AG04450 (cell line): Measurements from ENCODE around the gene DCAF5. TPM values are rescaled to one million over a fixed set of nuclear protein-coding genes. Genes with fewer than 3 reads are reported as not detected.
A peak's percentile ranks its signal among the peaks of the same experiment; 100 is the strongest.
"Not testable (repeated sequence)": the region's sequence is repeated elsewhere in the genome, so short reads cannot be mapped to it uniquely, and the experiment has no call there.

Source experiments
- CTCF ChIA-PET: fragments of 300-600, 350-600 bp; formaldehyde crosslinking; extraction: SDS; loops from one replicate; lab custom pipeline; 2022; ENCODE audit warnings: antibody characterized with exemption, inconsistent platforms; lab: Charles Lee
- POLR2A ChIA-PET: fragments of 350-600 bp; formaldehyde crosslinking; extraction: SDS; loops from one replicate; lab custom pipeline; 2021; ENCODE audit warnings: antibody characterized with exemption, inconsistent platforms; lab: Yijun Ruan, JAX
- DNase-seq: peaks from one replicate; pipeline ENCODE4 v3.0.0-alpha.2; 2011; ENCODE audit warnings: low read depth, low spot score
- H3K27ac ChIP-seq: one replicate; pipeline ENCODE4 v1.5.1; 2012; ENCODE audit warnings: low read depth, low read length, control low read depth
- H3K27me3 ChIP-seq: one replicate; pipeline ENCODE4 v1.6.0; 2012; ENCODE audit warnings: low read length; ENCODE audit not compliant: control insufficient read depth, insufficient read depth
- H3K4me3 ChIP-seq: 2 replicates; pipeline ENCODE4 v1.5.1; 2011; ENCODE audit warnings: mild to moderate bottlenecking, low read depth, low read length, control low read depth
- H3K9me3 ChIP-seq: 2 replicates; pipeline ENCODE4 v1.5.1; 2012; ENCODE audit warnings: low read length; ENCODE audit not compliant: control insufficient read depth, insufficient read depth
- CTCF ChIP-seq: IDR thresholded peaks from 2 replicates; pipeline ENCODE4 v1.5.1; 2011; ENCODE audit warnings: low read depth, low read length, control low read depth, inconsistent platforms
- polyA plus RNA-seq: library from polyadenylated mRNA; depleted of rRNA; stranded (reverse); fragments of >200 nt; gene quantifications from 2 replicates; pipeline ENCODE4 v1.2.3, GENCODE V29; 2011

DCAF5 gene
- polyA plus RNA-seq, 1 experiment: 32.4 TPM

- peak overlapping the region; percentile 53 for H3K27ac ChIP-seq
- POLR2A ChIA-PET: no interaction called here
- no peaks in the 10 kb centered on the region for H3K27me3 ChIP-seq
- TF ChIP-seq CTCF: no peak
- no peak overlapping the region for H3K4me3 ChIP-seq
- H3K9me3 ChIP-seq: no peaks in the 10 kb centered on the region
- CTCF ChIA-PET: interaction anchor here (0.5 to 1.4 kb wide), 2 partner anchors 97 to 129 kb away, joined by 3 read pairs; no protein-coding TSS in a partner anchor
- peak; percentile 53 for DNase-seq
Measured at GRCh38 chr14:69077841-69078240, 75.1 kb downstream of the DCAF5 start.

- H3K4me3 ChIP-seq, H3K27me3 ChIP-seq, POLR2A ChIA-PET, H3K9me3 ChIP-seq, DNase-seq: not testable (repeated sequence)
- CTCF ChIA-PET: interaction anchor here (0.5 to 1.4 kb wide), 3 partner anchors 18 to 128 kb away, joined by 3 read pairs; no protein-coding TSS in a partner anchor
- peak overlapping the region; percentile 58 for H3K27ac ChIP-seq
Measured at GRCh38 chr14:69077185-69077584, 75.7 kb downstream of the DCAF5 start.

GRCh38 chr14:69076341-69076740 is 76.6 kb downstream of the DCAF5 start:
- no peak overlapping the region for H3K4me3 ChIP-seq
- H3K27ac ChIP-seq: no peak overlapping the region
- TF ChIP-seq CTCF: no peak
- no peaks in the 10 kb centered on the region for H3K27me3 ChIP-seq
- no peak for DNase-seq
- CTCF ChIA-PET: interaction anchor here (0.8 to 1.4 kb wide), 2 partner anchors 17 to 96 kb away, joined by 3 read pairs; no protein-coding TSS in a partner anchor
- H3K9me3 ChIP-seq: no peaks in the 10 kb centered on the region
- POLR2A ChIA-PET: no interaction called here

GRCh38 chr14:69073915-69074314 is 79.0 kb downstream of the DCAF5 start:
- no peak overlapping the region for H3K27ac ChIP-seq
- CTCF ChIA-PET: interaction anchor here (1.0 to 1.3 kb wide), 2 partner anchors 16 to 28 kb away, joined by 3 to 5 read pairs; no protein-coding TSS in a partner anchor
- no peak for TF ChIP-seq CTCF
- POLR2A ChIA-PET: no interaction called here
- no peaks in the 10 kb centered on the region for H3K27me3 ChIP-seq
- no peak overlapping the region for H3K4me3 ChIP-seq
- DNase-seq: no peak
- H3K9me3 ChIP-seq: no peaks in the 10 kb centered on the region

GRCh38 chr14:69073429-69073828 is 79.5 kb downstream of the DCAF5 start:
- ChIA-PET CTCF (interaction anchor here (1.0 to 1.3 kb wide), 2 partner anchors 17 to 28 kb away, joined by 3 to 5 read pairs; no protein-coding TSS in a partner anchor), POLR2A (no interaction called here)
- Histone ChIP-seq H3K27ac (no peak overlapping the region), H3K9me3 (no peaks in the 10 kb centered on the region), H3K27me3 (no peaks in the 10 kb centered on the region), H3K4me3 (no peak overlapping the region)
- DNase-seq: no peak
- no peak for TF ChIP-seq CTCF
